Epithelial cell of alveolus of lung (primary cell): ENCODE results near the gene NENF. TPM values are rescaled to one million over a fixed set of nuclear protein-coding genes. Genes with fewer than 3 reads are reported as not detected.

Experiments
- total RNA-seq: library from RNA; depleted of rRNA; stranded (reverse); fragments of >200 nt; gene quantifications from 2 replicates; pipeline ENCODE4 v1.2.1, GENCODE V29; 2015

Gene NENF
- total RNA-seq, result 36.1 and 52.2 TPM in 2 replicates

DNA sequence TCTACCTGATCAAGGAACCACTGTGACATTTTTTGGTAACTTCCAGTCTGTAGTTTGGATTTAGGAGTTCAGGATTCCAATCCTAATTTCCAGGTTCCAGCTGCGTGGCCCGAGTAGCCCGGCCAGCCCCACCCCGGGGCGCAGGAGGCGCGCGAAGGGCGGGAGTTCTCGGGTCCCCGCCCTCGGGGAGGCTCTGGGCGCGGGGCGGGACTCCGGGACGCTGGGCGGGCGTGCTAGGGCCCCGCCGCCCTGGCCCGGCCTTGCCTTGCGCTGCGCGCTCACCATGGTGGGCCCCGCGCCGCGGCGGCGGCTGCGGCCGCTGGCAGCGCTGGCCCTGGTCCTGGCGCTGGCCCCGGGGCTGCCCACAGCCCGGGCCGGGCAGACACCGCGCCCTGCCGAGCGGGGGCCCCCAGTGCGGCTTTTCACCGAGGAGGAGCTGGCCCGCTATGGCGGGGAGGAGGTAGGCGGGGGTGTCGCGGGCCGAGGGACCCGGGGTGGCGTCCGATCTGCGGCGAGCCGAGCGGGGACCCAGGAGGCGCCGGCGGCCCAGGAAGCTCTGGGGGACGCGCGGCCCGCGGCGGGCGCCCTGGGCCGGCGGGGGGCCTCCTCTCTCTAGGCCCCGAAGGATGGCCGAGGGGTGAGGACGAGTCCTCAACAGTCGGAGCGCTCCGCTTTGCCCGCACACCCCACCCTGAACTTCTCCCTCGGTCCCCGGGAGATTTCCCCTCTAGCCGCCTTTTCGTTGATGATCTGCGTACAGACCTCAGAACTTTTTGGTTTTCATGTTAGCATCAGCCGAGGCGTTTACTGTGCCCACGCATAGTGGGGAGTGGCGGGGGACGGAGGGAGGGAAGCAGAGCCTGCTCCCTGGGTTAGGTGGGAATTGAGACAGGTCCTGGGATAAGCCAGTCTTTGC, at the start of gene NENF:
Gene NENF (plus strand): TSS at position 260 of the 916 bp plus-strand sequence. CDS start 24 bp downstream, at position 284.

DNA sequence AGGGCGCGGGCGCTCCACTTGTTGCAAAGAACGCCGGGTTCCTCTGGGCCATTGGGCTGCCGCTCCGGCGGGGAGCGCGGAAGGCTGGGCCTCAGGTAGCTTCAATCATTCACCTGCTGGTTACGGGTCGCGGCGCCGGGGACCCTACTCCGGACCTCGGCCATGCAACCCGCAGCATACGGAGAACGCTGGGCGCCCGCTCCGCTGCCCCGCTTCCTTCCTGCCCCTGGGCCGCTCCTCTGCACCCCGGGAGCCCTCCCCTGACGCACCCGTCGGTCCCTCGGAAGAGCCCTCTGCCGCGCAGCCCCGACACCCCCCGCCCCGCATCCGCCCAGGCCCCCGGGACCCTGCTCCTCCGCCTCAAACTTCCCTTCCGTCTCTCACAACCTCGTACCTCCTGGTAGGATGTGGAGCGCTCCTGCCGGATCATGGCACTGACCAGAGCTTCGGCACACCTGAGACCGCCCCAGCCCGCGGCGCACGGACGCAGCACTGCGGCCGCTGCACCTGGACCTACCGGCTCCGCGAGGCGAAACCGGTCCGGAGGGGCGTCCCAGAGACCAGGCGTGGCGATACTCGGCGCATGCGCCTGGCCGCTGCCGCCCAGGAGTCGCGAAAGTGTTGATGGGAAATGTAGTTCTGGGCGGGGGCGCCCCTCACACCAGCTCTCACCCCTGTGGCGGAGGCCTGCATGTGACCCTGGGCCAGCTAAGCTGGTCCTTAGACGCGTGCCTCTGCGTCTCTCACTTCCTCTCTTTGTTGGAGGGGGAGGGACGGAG, 18.2 kb upstream of the NENF start, which contains the start of gene PACC1:
Gene PACC1 (minus strand): TSS at position 559 of the 779 bp plus-strand sequence. CDS start 129 bp downstream, at position 430.

Other genes with a start within 250 kb of the NENF start
- gene PPP2R5A, start 147.5 kb upstream of the NENF start, total RNA-seq, result 21.5 and 23.3 TPM in 2 replicates
- 9.6 and 11.0 TPM in 2 replicates for gene PACC1, start 18.0 kb upstream of the NENF start, total RNA-seq
- 3.6 and 9.1 TPM in 2 replicates for gene ATF3, start 175.8 kb downstream of the NENF start, total RNA-seq